BLaER1 treated with 17β-estradiol and CSF1 and Interleukin-3, amounts not matched to agents 10 nM and 100 nM (cell line): ENCODE results near the gene GABRP.

Source experiments
- H3K27ac ChIP-seq, 11 experiments: shearing (Covaris generic); formaldehyde crosslinking; 2 replicates each; pipeline ENCODE4 v1.8.1; 2022
- H3K27me3 ChIP-seq, 11 experiments: shearing (Covaris generic); formaldehyde crosslinking; 2 replicates each; pipeline ENCODE4 v1.8.1; 2022
- H3K36me3 ChIP-seq, 11 experiments: shearing (Covaris generic); formaldehyde crosslinking; 2 replicates each; pipeline ENCODE4 v1.8.1; 2022
- H3K4me1 ChIP-seq, 10 experiments: shearing (Covaris generic); formaldehyde crosslinking; 2 replicates each; pipeline ENCODE4 v1.8.1; 2022
- H3K4me2 ChIP-seq, 11 experiments: shearing (Covaris generic); formaldehyde crosslinking; 2 replicates each; pipeline ENCODE4 v1.8.1; 2022
- H3K4me3 ChIP-seq, 10 experiments: shearing (Covaris generic); formaldehyde crosslinking; 2 replicates each; pipeline ENCODE4 v1.8.1; 2022
- H3K9ac ChIP-seq, 11 experiments: shearing (Covaris generic); formaldehyde crosslinking; 2 replicates each; pipeline ENCODE4 v1.8.1; 2022
- H3K9me3 ChIP-seq, 11 experiments: shearing (Covaris generic); formaldehyde crosslinking; replicated peaks in 1 of 11; 2 replicates each; pipeline ENCODE4 v1.8.1; 2022
- H4K20me1 ChIP-seq, 11 experiments: shearing (Covaris generic); formaldehyde crosslinking; 2 replicates each; pipeline ENCODE4 v1.8.1; 2022
- Cebpa-rat ChIP-seq, 11 experiments: shearing (Covaris generic); IDR thresholded peaks; 2 replicates each; pipeline ENCODE4 v1.8.1; 2022

GABRP gene

DNA sequence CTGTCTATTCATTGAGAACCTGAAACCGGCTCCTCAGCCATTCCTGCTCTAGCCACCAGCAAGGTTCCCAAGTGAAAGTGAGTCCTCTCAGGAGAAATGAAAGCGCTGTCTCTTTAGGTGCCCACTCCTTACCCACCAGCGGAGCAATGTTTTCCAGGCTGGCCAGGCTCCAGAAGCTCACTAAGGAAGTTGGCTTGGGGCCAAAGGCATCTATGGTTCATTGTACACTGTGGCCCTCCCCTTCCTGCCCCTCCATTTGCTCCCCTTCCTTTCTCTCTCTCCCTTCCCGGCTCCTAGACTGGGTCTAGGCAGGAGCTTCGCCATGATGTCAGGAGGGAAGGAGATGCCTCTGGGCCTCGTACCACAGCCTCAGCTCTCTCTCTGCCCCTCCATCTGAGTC lies 1.1 kb upstream of the GABRP start:
- no peaks in the 10 kb centered on the region for H3K36me3 ChIP-seq
- no peaks in the 10 kb centered on the region for H3K9me3 ChIP-seq
- no peaks in the 10 kb centered on the region for H3K27me3 ChIP-seq
- no peaks in the 10 kb centered on the region; a peak in 1 of 20 replicates for H3K4me1 ChIP-seq
- no peaks in the 10 kb centered on the region for H4K20me1 ChIP-seq
- H3K4me3 ChIP-seq: no peak overlapping the region
- no peak for TF ChIP-seq Cebpa-rat (IDR thresholded peaks at IDR 0.05)
- H3K4me2 ChIP-seq: peak overlapping the region in 1 of 11 experiments; percentile 12; a peak in 2 of 22 replicates
- no peak overlapping the region for H3K9ac ChIP-seq
- no peak overlapping the region for H3K27ac ChIP-seq

DNA sequence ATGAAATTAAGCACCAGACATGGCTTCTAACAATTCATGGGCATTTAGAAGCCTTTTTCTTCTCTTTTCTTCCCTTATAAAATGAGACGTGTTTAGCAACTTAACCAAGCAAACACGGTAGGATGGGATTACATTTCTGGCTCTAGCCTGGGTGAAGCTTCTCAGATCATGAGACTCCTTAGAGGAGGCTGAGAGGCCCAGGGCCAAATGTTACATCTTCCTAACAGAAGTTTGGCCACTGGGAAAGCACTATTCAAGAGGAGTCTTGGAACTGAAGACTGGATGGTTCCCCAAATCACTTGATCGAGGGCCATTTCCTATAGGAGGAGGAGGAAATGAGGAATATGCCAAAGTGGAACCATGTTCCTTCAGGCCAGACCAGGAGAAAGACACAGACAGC lies 1.9 kb downstream of the GABRP start:
- no peak overlapping the region for H3K27ac ChIP-seq
- peaks cover 0 to 4% (median 0%) of the 10 kb centered on the region in 10 experiments; a peak in 4 of 20 replicates for H3K4me1 ChIP-seq
- no peaks in the 10 kb centered on the region for H4K20me1 ChIP-seq
- no peak overlapping the region for H3K4me3 ChIP-seq
- H3K4me2 ChIP-seq: no peak overlapping the region
- no peaks in the 10 kb centered on the region for H3K9me3 ChIP-seq
- H3K36me3 ChIP-seq: no peaks in the 10 kb centered on the region
- no peak overlapping the region for H3K9ac ChIP-seq
- no peak for TF ChIP-seq Cebpa-rat (IDR thresholded peaks at IDR 0.05)
- no peaks in the 10 kb centered on the region for H3K27me3 ChIP-seq

DNA sequence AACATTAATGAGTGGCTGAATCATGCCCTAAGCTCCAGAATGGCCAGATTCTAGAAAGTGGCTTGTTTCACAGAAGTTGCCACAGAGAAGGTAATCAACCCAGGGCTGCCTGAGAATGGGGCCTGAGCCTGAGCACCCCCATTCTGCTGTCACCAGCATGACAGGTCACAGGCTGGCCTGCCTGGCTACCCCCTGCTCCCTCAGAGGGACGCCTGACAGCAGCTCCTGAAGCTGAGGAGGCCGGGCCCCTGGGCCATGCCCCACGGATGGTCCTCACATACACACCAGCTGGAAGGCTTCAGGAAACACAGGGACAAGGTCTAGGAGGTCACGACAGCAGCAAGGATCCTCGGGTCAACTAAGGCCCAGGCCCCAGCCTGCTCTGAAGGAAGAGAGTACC lies 3.7 kb downstream of the GABRP start:
- Histone ChIP-seq H3K9ac (no peak overlapping the region), H3K4me2 (no peak overlapping the region), H4K20me1 (no peaks in the 10 kb centered on the region), H3K9me3 (no peaks in the 10 kb centered on the region), H3K27me3 (no peaks in the 10 kb centered on the region), H3K36me3 (no peaks in the 10 kb centered on the region), H3K4me1 (peaks cover 0 to 4% (median 0%) of the 10 kb centered on the region in 10 experiments; a peak in 4 of 20 replicates), H3K27ac (no peak overlapping the region), H3K4me3 (no peak overlapping the region)
- no peak for TF ChIP-seq Cebpa-rat (IDR thresholded peaks at IDR 0.05)

DNA sequence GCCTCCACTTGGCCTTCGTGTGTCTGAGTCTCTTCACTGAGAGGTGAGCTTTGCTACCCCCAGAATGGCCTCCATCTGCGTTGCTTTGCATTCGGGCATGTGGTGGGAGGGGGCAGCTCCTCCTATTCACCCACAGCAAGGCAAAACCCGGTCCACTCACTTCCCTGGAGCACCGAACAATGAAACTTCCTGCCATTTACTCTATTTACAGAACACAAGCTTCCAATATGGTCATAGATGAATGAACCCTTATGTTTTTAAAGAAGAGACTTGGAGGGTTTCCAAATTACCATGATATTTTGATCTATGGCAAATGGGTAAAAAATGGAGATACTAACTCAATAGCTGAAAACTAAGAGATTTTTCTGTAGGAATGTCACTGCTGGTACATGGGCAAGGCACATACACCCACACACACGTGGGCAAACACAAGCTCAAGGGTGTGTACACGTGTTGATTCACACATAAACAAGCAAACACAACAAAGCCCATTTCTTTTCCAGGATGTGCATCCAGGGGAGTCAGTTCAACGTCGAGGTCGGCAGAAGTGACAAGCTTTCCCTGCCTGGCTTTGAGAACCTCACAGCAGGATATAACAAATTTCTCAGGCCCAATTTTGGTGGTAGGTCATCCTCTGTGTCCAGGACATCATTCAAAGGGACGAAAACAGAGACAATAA lies 5.2 kb downstream of the GABRP start:
- H3K27ac ChIP-seq: no peak overlapping the region

DNA sequence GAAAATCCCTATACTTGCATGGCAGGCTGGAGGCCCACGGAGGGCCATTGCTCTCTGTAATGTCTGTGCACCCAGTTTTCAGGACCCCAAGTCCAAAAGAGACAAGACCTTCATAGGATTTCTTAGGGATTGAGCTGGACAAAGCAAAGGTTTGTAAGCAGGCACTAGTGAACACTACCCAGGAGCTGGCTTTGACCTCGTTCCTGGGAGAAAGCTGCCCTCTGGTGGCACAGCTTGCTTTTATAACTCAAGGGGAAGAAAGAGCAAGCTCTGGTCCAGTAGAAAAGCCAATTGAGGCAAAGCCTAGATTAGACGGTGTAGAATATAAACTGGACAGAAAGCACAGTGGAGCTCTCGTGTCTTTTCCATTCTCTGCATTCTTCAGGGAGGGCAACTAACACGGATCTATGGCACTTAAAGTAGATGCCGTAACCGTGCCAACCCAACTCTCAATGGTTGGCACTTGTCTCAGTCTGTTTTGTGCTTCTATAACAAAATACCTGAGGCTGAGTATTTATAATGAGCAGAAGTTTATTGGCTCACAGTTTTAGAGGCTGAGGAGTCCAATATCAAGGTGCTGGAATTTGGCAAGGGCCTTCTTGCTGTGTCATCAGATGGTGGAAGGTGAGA lies 7.9 kb downstream of the GABRP start:
- H3K9ac ChIP-seq: no peak overlapping the region
- H3K4me1 ChIP-seq: peaks cover 0 to 4% (median 0%) of the 10 kb centered on the region in 10 experiments; a peak in 3 of 20 replicates
- no peak for TF ChIP-seq Cebpa-rat (IDR thresholded peaks at IDR 0.05)
- no peak overlapping the region for H3K27ac ChIP-seq
- no peaks in the 10 kb centered on the region for H3K9me3 ChIP-seq
- no peak overlapping the region for H3K4me2 ChIP-seq
- H3K27me3 ChIP-seq: no peaks in the 10 kb centered on the region
- no peak overlapping the region for H3K4me3 ChIP-seq
- H4K20me1 ChIP-seq: no peaks in the 10 kb centered on the region
- no peaks in the 10 kb centered on the region for H3K36me3 ChIP-seq

More for the DNA sequence above, 5.2 kb downstream of the GABRP start:
- Histone ChIP-seq H3K9me3 (no peaks in the 10 kb centered on the region), H3K4me1 (peaks cover 0 to 4% (median 0%) of the 10 kb centered on the region in 10 experiments; a peak in 3 of 20 replicates), H3K27me3 (no peaks in the 10 kb centered on the region), H3K4me2 (peak overlapping the region in 2 of 11 experiments; percentile 4 to 19; a peak in 3 of 22 replicates), H4K20me1 (no peaks in the 10 kb centered on the region), H3K4me3 (no peak overlapping the region), H3K36me3 (no peaks in the 10 kb centered on the region), H3K9ac (no peak overlapping the region)
- TF ChIP-seq Cebpa-rat (IDR thresholded peaks at IDR 0.05): no peak

DNA sequence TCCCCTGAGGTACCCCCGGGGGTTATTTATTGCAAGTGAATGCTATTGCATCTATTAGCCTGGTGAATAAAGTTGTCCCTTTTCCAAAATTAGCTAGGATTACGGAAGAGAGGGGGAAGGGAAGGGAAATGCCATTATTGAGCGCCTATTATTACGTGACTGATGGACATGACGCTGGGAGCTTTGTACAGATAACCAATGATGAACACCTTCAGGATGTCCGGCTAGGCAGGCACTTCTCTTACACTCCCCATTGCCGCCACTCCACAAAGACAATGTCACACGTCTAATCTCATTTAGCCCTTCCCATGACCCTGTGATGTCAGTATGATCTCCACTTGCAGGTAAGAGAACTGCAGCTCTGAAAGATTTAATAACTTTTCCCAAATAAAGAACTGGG lies 9.4 kb downstream of the GABRP start:
- Histone ChIP-seq H3K27me3 (no peaks in the 10 kb centered on the region), H3K9ac (no peak overlapping the region), H3K4me3 (no peak overlapping the region), H3K4me1 (peaks cover 0 to 4% (median 0%) of the 10 kb centered on the region in 10 experiments; a peak in 3 of 20 replicates), H3K4me2 (no peak overlapping the region), H3K9me3 (peaks cover 0 to 3% (median 0%) of the 10 kb centered on the region in 11 experiments; a peak in 1 of 22 replicates), H3K27ac (no peak overlapping the region), H3K36me3 (no peaks in the 10 kb centered on the region), H4K20me1 (no peaks in the 10 kb centered on the region)
- no peak for TF ChIP-seq Cebpa-rat (IDR thresholded peaks at IDR 0.05)

DNA sequence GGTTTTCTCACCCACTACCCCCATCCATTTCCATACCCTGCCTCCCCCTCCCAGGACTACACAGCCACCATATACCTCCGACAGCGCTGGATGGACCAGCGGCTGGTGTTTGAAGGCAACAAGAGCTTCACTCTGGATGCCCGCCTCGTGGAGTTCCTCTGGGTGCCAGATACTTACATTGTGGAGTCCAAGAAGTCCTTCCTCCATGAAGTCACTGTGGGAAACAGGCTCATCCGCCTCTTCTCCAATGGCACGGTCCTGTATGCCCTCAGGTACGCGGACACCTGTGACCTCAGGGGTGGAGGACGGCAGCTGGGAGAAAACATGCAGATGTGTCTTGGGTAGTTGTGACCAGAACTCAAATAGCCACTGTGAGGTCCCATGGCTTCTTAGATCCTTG lies 11.6 kb downstream of the GABRP start:
- Histone ChIP-seq H3K9me3 (peaks cover 0 to 9% (median 5%) of the 10 kb centered on the region in 11 experiments; a peak in 3 of 22 replicates), H3K4me2 (no peak overlapping the region)

DNA sequence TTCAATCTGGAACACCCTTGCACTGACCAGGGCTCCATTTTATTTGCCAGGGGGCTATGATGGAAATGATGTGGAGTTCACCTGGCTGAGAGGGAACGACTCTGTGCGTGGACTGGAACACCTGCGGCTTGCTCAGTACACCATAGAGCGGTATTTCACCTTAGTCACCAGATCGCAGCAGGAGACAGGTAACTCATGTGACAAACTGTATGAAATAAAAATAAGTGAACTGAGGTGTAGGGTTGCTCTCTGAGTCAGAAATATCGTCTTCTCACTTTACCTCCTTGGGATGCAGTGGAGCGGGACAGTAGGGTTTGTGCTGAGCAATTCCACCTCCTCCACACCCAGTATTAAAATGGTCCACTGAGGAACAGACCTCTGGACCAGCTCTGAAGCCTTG lies 22.1 kb downstream of the GABRP start:
- H3K27ac ChIP-seq: no peak overlapping the region
- H3K36me3 ChIP-seq: no peaks in the 10 kb centered on the region
- no peaks in the 10 kb centered on the region for H3K27me3 ChIP-seq
- H3K9me3 ChIP-seq: no peaks in the 10 kb centered on the region
- H4K20me1 ChIP-seq: no peaks in the 10 kb centered on the region
- H3K9ac ChIP-seq: no peak overlapping the region
- H3K4me1 ChIP-seq: peaks cover 0 to 4% (median 0%) of the 10 kb centered on the region in 10 experiments; a peak in 1 of 20 replicates
- no peak overlapping the region for H3K4me3 ChIP-seq
- no peak for TF ChIP-seq Cebpa-rat (IDR thresholded peaks at IDR 0.05)
- no peak overlapping the region for H3K4me2 ChIP-seq

More for the DNA sequence above, 11.6 kb downstream of the GABRP start:
- Histone ChIP-seq H3K27me3 (no peaks in the 10 kb centered on the region), H3K36me3 (no peaks in the 10 kb centered on the region), H3K27ac (no peak overlapping the region), H3K4me3 (no peak overlapping the region), H3K9ac (no peak overlapping the region), H3K4me1 (no peaks in the 10 kb centered on the region), H4K20me1 (no peaks in the 10 kb centered on the region)
- TF ChIP-seq Cebpa-rat (IDR thresholded peaks at IDR 0.05): no peak

DNA sequence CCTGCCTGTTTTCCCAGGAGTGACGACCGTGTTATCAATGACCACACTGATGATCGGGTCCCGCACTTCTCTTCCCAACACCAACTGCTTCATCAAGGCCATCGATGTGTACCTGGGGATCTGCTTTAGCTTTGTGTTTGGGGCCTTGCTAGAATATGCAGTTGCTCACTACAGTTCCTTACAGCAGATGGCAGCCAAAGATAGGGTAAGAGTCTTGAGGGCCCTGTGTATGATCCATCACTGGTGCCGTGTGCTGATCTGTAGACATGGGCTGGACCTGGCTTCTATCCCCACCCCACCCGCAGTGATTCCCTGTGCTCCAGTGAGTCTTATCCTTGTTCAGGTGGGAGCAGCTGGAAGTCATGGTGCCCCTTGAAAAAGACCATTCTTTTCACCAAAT lies 26.0 kb downstream of the GABRP start:
- Histone ChIP-seq H4K20me1 (no peaks in the 10 kb centered on the region), H3K9me3 (no peaks in the 10 kb centered on the region; a peak in 1 of 22 replicates), H3K4me1 (peaks cover 0 to 5% (median 0%) of the 10 kb centered on the region in 10 experiments; a peak in 1 of 20 replicates), H3K36me3 (no peaks in the 10 kb centered on the region), H3K4me2 (no peak overlapping the region), H3K27ac (no peak overlapping the region), H3K9ac (no peak overlapping the region), H3K27me3 (no peaks in the 10 kb centered on the region), H3K4me3 (no peak overlapping the region)
- TF ChIP-seq Cebpa-rat (IDR thresholded peaks at IDR 0.05): no peak
